AG04449 (cell line): ENCODE results near the gene CDC45.
A peak's percentile ranks its signal among the peaks of the same experiment; 100 is the strongest.
"Not testable (repeated sequence)": the region's sequence is repeated elsewhere in the genome, so short reads cannot be mapped to it uniquely, and the experiment has no call there.

Experiments
- CTCF ChIA-PET: fragments of 350-600 bp; formaldehyde crosslinking; extraction: SDS; loops from one replicate; lab custom pipeline; 2021; ENCODE audit warnings: antibody characterized with exemption; lab: Yijun Ruan, JAX
- POLR2A ChIA-PET: fragments of 400-600, 350-600 bp; formaldehyde crosslinking; extraction: SDS; loops from one replicate; lab custom pipeline; 2020; ENCODE audit warnings: antibody characterized with exemption, inconsistent platforms; lab: Yijun Ruan, JAX
- DNase-seq: peaks from one replicate; pipeline ENCODE4 v3.0.0-alpha.2; 2010; ENCODE audit warnings: low read depth, low spot score
- H3K4me3 ChIP-seq: 2 replicates; pipeline ENCODE4 v1.5.1; 2011; ENCODE audit warnings: low read depth, mild to moderate bottlenecking, control low read depth, low read length
- CTCF ChIP-seq: IDR thresholded peaks from one replicate; pipeline ENCODE4 v1.5.1; 2011; ENCODE audit warnings: mild to moderate bottlenecking, moderate library complexity, low read length, control low read depth, inconsistent platforms; ENCODE audit not compliant: insufficient read depth; ENCODE audit errors: missing control alignments

Gene CDC45

GRCh38 chr22:19432133-19432851, 47.4 kb upstream of the CDC45 start, which contains the start of gene MRPL40:
MRPL40 (plus strand) TSS chr22:19432545; CDS start chr22:19432555, 10 bp downstream.
- CTCF ChIA-PET: interaction anchor here (2.1 kb wide), 1 partner anchor 198 kb away, joined by 6 read pairs; no protein-coding TSS in a partner anchor
- POLR2A ChIA-PET: interaction anchor here (0.7 to 1.4 kb wide), 5 partner anchors 12 to 197 kb away, joined by 3 to 6 read pairs (median 4); partner anchors contain the start of genes C22orf39, CDC45 and UFD1
- DNase-seq: peak; percentile 54
- no peak for TF ChIP-seq CTCF
- peak within 1 kb of the TSS; percentile 91 for H3K4me3 ChIP-seq

DNA sequence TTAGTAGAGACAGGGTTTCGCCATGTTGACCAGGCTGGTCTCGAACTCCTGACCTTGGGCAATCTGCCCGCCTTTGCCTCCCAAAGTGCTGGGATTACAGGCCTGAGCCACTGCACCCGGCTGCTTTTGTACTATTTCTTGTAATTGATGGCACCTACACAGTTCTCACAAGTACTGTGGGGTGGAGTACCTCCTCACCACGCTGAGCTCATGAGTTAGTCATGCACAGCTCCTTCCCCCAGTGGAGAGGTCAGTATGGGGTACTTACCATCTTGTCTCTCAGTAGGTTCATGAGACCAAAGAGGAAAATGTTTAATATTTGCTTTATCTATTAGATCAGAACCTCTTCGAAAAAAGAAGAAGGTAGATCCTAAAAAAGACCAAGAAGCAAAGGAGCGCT, 45.3 kb upstream of the CDC45 start:
- POLR2A ChIA-PET: interaction anchor here (1.0 kb wide), 1 partner anchor 195 kb away, joined by 4 read pairs; no protein-coding TSS in a partner anchor
- TF ChIP-seq CTCF: no peak
- CTCF ChIA-PET: interaction anchor here (0.9 to 2.1 kb wide), 2 partner anchors 11 to 196 kb away, joined by 3 to 6 read pairs; no protein-coding TSS in a partner anchor
- H3K4me3 ChIP-seq: no peak overlapping the region
- DNase-seq: no peak

DNA sequence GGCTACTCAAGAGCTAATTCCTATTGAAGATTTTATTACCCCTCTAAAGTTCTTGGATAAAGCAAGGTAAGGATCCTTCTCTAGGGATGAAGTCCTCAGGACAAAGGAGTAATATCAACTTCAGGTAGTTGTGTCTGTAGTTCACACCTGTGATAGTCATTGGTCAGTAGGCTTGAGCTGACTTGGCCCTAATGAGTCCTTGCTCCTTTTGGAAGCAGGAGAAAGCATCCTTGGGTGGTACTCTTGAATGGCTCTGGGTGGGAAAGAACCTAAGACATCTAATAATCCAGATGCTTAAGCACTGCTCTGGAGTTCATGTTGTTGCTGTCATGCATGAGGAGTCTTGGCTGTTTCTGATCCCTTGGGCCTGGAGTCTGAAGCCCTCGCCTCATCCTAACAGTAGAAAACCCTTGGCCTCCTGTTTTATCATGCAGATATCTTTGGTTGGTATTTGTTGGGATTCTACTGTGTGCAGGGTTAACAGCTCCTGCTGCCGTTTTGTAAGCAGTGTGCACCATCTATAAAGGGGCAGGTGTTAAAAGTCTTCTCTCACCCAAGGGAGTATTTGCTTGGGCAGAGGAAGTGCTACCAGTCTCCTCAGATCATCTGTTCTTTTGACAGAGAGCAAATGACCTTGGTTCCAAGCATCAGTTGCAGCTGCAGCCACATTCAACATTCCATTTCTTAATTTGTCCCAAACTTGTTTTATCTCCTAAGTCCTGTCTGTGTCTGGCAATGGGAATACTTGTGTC, 44.7 kb upstream of the CDC45 start:
- CTCF ChIA-PET: interaction anchor here (0.9 to 2.1 kb wide), 3 partner anchors 10 to 195 kb away, joined by 3 to 6 read pairs (median 4); partner anchors contain the start of gene C22orf39
- DNase-seq: no peak
- no peak overlapping the region for H3K4me3 ChIP-seq
- no peak for TF ChIP-seq CTCF
- POLR2A ChIA-PET: no interaction called here

- H3K4me3 ChIP-seq, CTCF ChIA-PET, DNase-seq, POLR2A ChIA-PET: not testable (repeated sequence)
Measured at GRCh38 chr22:19436444-19437161, 43.1 kb upstream of the CDC45 start.

DNA sequence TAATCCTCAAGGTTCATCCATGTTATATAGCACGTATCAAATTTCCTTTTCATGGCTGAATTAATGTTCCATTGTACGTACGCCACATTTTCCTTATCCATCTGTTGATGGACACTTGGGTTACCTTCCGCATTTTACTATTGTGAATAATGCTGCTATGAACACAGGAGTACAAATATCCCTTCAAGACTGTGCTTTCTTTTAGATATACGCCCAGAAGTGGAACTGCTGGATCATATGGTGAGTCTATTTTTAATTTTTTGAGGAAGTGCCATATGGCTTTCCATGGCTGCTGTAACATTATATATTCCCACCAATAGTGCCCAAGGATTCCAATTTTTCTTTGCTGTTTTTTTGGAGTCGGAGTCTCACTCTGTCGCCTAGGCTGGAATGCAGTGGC, 41.4 kb upstream of the CDC45 start:
- TF ChIP-seq CTCF: no peak
- H3K4me3 ChIP-seq: no peak overlapping the region
- DNase-seq: no peak
- CTCF ChIA-PET: no interaction called here
- POLR2A ChIA-PET: interaction anchor here (0.6 kb wide), 1 partner anchor 48 kb away, joined by 3 read pairs; no protein-coding TSS in a partner anchor

DNA sequence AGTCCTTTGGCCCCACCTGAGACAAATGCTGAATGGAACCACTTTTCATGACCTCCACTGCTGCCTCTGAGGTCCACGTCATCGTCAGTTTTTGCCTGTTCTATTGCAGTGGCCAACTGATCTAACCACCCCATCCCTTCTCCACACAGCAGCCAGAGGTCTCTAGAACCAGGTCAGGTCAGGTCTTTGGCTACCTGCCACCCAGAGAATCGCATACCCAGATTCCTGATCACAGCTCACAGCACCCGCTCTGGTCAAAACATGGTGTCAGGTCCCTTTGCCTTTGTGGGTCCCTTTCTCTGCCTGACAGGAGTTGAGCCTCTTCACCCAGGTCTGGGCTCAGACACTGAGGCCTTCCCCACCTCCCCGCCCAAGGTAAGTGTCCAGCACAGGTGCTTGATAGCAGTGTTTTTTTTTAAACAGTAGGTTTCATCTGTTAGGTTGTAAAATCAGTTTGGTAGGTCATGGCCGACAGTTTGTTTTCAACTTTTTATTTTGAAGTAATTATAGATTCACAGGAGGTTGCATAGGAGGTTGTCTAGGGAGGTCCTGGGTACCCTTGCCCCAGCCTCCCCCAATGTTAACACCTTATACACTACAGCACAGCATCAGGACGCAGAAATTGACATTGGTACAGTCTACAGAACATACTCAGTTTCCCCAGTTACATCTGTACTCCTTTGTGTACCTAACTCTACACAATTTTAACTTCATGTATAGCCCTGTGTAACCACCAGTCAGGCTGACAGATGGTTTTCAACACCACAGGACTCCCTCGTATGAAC, 39.1 kb upstream of the CDC45 start:
- ChIA-PET CTCF (no interaction called here), POLR2A (no interaction called here)
- no peak for TF ChIP-seq CTCF
- DNase-seq: no peak
- H3K4me3 ChIP-seq: no peak overlapping the region
